Thoracic aorta (tissue), 2 donors: ENCODE results near the gene NLRP3. TPM values are rescaled to one million over a fixed set of nuclear protein-coding genes. Genes with fewer than 3 reads are reported as not detected.
A peak's percentile ranks its signal among the peaks of the same experiment; 100 is the strongest.
"Not testable (repeated sequence)": the region's sequence is repeated elsewhere in the genome, so short reads cannot be mapped to it uniquely, and the experiment has no call there.

ENCODE experiments used
- ATAC-seq: fragments of 150-250 bp; one replicate; pipeline ENCODE4 v1.8.0; 2017; ENCODE audit warnings: low read depth; ENCODE audit not compliant: insufficient number of reproducible peaks, low FRiP score
- DNase-seq: peaks from one replicate; pipeline ENCODE4 v3.0.0-alpha.2; 2020; ENCODE audit warnings: low spot score
- H3K27ac ChIP-seq, 2 donors: fragments of 200-600 bp; sonication (generic); 1 replicate in 1 of 2; 2 replicates in 1 of 2; pipeline ENCODE4 v1.5.1; 2016; ENCODE audit warnings: mild to moderate bottlenecking in 2 of 2, moderate library complexity in 2 of 2
- H3K27me3 ChIP-seq: fragments of 200-600 bp; sonication (generic); replicated peaks from 2 replicates; pipeline ENCODE4 v1.6.0; 2016; ENCODE audit warnings: mild to moderate bottlenecking; ENCODE audit not compliant: insufficient read depth
- H3K36me3 ChIP-seq: fragments of 200-600 bp; sonication (generic); one replicate; pipeline ENCODE4 v1.5.1; 2016
- H3K4me1 ChIP-seq, 2 donors: fragments of 200-600 bp; sonication (generic); 1 replicate in 1 of 2; 2 replicates in 1 of 2; pipeline versions ENCODE4 v1.5.1 to v1.6.0; 2016; ENCODE audit warnings: low read depth in 2 of 2, mild to moderate bottlenecking in 1 of 2; ENCODE audit not compliant: control insufficient read depth in 1 of 2
- H3K4me3 ChIP-seq: fragments of 200-600 bp; sonication (generic); 2 replicates; pipeline ENCODE4 v1.5.1; 2016; ENCODE audit warnings: mild to moderate bottlenecking
- H3K9me3 ChIP-seq: fragments of 200-600 bp; sonication (generic); 2 replicates; pipeline ENCODE4 v1.5.1; 2016
- CTCF ChIP-seq: fragments of 200-600 bp; sonication (generic); IDR thresholded peaks from one replicate; pipeline ENCODE4 v1.5.1; 2019; ENCODE audit warnings: antibody characterized with exemption
- total RNA-seq, 2 donors: library from RNA; depleted of rRNA; stranded (reverse); fragments of >200 nt; gene quantifications; one replicate each; pipeline versions ENCODE4 v1.1.0 to v1.2.3, GENCODE V29; 2016

The NLRP3 gene
- total RNA-seq, 2 donors from 2014 or later: 5.1 to 8.9 TPM

GRCh38 chr1:247387096-247387495 is 28.9 kb upstream of the NLRP3 start:
- H3K36me3 ChIP-seq: no peaks in the 10 kb centered on the region
- no peak overlapping the region for H3K27ac ChIP-seq
- H3K4me1 ChIP-seq: no peaks in the 10 kb centered on the region
- H3K9me3 ChIP-seq: no peaks in the 10 kb centered on the region
- ATAC-seq: no peak
- no peak overlapping the region for H3K4me3 ChIP-seq
- H3K27me3 ChIP-seq: no peaks in the 10 kb centered on the region
- no peak for TF ChIP-seq CTCF
- DNase-seq: no peak

DNA sequence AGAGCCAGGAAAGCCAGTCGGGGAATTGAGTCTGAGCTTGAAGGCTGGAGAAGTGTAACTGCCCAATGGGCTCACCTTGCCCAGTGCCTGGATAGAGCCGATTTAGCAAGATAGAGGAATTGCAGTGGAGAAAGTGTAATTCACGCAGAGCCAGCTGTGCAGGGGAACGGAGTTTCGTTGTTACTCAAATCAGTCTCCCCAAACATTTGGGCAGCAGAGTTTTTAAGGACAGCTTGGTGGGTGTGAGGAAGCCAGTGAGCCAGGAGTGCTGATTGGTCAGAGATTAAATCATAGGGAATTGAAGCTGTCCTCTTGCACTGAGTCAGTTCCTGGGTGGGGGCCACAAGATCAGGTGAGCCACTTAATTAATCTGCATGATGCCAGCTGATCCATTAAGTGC is 28.4 kb upstream of the NLRP3 start:
- Histone ChIP-seq H3K4me3 (no peak overlapping the region), H3K9me3 (no peaks in the 10 kb centered on the region), H3K27me3 (no peaks in the 10 kb centered on the region), H3K4me1 (no peaks in the 10 kb centered on the region), H3K27ac (no peak overlapping the region), H3K36me3 (no peaks in the 10 kb centered on the region)
- DNase-seq (no peak), ATAC-seq (no peak)
- no peak for TF ChIP-seq CTCF

GRCh38 chr1:247390116-247390791 is 25.7 kb upstream of the NLRP3 start:
- peak; percentile 79 for ATAC-seq

DNA sequence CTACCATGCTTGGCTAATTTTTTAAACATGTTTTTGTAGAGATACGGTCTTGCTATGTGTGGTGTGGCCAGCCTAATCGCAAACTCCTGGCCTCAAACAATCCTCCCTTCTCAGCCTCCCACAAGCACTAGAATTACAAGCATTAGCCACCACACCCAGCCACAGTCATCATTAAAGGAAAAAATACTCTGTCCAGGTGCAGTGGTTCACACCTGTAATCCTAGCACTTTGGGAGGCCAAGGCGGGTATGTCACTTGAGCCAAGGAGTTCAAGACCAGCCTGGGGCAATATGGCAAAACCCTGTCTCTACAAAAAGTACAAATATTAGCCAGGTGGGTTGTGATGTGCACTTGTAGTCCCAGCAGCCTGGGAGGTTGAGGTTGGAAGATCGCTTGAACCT is 25.0 kb upstream of the NLRP3 start:
- no peak for ATAC-seq
- no peak overlapping the region for H3K4me3 ChIP-seq
- no peaks in the 10 kb centered on the region for H3K9me3 ChIP-seq
- no peak for TF ChIP-seq CTCF
- no peaks in the 10 kb centered on the region for H3K4me1 ChIP-seq
- H3K27ac ChIP-seq: no peak overlapping the region
- H3K36me3 ChIP-seq: no peaks in the 10 kb centered on the region
- DNase-seq: no peak
- no peaks in the 10 kb centered on the region for H3K27me3 ChIP-seq

More at GRCh38 chr1:247390116-247390791, 25.7 kb upstream of the NLRP3 start:
- Histone ChIP-seq H3K27me3 (no peaks in the 10 kb centered on the region), H3K4me3 (peak overlapping the region; percentile 65), H3K36me3 (no peaks in the 10 kb centered on the region), H3K27ac (peak overlapping the region in 1 of 2 donors; percentile 27), H3K9me3 (no peaks in the 10 kb centered on the region), H3K4me1 (no peaks in the 10 kb centered on the region)
- peak; percentile 79 for TF ChIP-seq CTCF
- DNase-seq: peak; percentile 15

GRCh38 chr1:247392088-247392487 is 23.9 kb upstream of the NLRP3 start:
- no peaks in the 10 kb centered on the region for H3K9me3 ChIP-seq
- no peaks in the 10 kb centered on the region for H3K4me1 ChIP-seq
- H3K27me3 ChIP-seq: no peaks in the 10 kb centered on the region
- ATAC-seq: no peak
- H3K27ac ChIP-seq: no peak overlapping the region
- no peak for DNase-seq
- no peak overlapping the region for H3K4me3 ChIP-seq
- TF ChIP-seq CTCF: no peak
- no peaks in the 10 kb centered on the region for H3K36me3 ChIP-seq

DNA sequence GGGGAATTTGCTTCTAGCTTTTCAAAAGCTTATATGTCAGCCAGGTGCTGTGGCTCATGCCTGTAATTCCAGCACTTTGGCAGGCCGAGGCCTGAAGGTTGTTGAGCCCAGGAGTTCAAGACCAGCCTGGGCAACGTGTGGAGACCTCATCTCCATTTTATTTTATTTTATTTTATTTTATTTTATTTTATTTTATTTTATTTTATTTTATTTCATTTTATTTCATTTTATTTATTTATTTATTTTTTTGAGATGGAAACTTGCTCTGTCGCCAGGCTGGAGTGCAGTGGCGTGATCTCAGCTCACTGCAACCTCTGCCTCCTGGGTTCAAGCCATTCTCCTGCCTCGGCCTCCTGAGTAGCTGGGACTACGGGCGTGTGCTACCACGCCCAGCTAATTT is 20.9 kb upstream of the NLRP3 start:
- not testable (repeated sequence) for H3K4me1 ChIP-seq, H3K36me3 ChIP-seq, H3K4me3 ChIP-seq, DNase-seq, H3K9me3 ChIP-seq, H3K27ac ChIP-seq, H3K27me3 ChIP-seq, ATAC-seq
